GM19239 (cell line): ENCODE results near the gene LCMT2.

Source experiments
- DNase-seq: peaks from one replicate; pipeline ENCODE4 v3.0.0; 2011; ENCODE audit warnings: low spot score; ENCODE audit not compliant: insufficient read length
- FAIRE-seq: peaks from 2 replicates; lab custom pipeline; 2011; peaks lifted over from hg19 to GRCh38; lab: Jason Lieb, UNC

LCMT2 gene

GRCh38 chr15:43277231-43277823 lies 53.0 kb downstream of the LCMT2 start:
- DNase-seq: no peak
- FAIRE-seq: no peak

- no peak for DNase-seq
- no peak for FAIRE-seq
These were observed 53.7 kb downstream of the LCMT2 start for GRCh38 chr15:43276563-43277200.

- FAIRE-seq (no peak), DNase-seq (no peak)
These were observed 54.4 kb downstream of the LCMT2 start for GRCh38 chr15:43275740-43276562.

GRCh38 chr15:43274136-43274535 lies 56.2 kb downstream of the LCMT2 start:
- DNase-seq: no peak
- no peak for FAIRE-seq
